Measurements from ENCODE around the gene NUP88. TPM values are rescaled to one million over a fixed set of nuclear protein-coding genes. Genes with fewer than 3 reads are reported as not detected.

NUP88 gene
- total and polyA plus RNA-seq, 2 donors (not counting 3 experiments of a cell fraction or from before 2014, with no cell fraction given) = 52.5 to 95.8 TPM

DNA sequence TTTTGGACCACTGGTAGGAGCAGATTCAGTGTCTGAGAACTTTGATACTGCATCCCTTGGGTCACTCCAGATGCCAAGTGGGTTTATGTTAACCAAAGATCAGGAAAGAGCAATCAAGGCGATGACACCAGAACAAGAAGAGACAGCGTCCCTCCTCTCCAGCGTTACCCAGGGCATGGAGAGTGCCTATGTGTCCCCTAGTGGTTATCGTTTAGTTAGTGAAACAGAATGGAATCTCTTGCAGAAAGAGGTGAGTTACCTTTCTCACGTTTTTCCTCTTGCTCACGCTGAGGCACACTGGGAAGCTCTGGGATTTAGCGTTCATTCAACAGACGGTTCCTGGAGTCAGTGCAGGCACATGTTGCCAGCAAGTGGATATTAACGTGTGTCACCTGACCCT, 58.0 kb downstream of the NUP88 start:
- ChIA-PET CTCF (no interaction called here), POLR2A (no interaction called here)
- H3K4me3 ChIP-seq (replicated peaks in 1 of 3; ENCODE audit: insufficient read depth in 1 of 3, low read depth in 1 of 3, low read length in 3 of 3) = no peak overlapping the region
- no TSS peak for BruUV-seq (replicated peaks)
- no peaks in the 10 kb centered on the region for H3K27me3 ChIP-seq (ENCODE audit: control insufficient read depth in 2 of 2, insufficient read depth in 2 of 2, low read length in 2 of 2)
- no peaks in the 10 kb centered on the region for H3K9me1 ChIP-seq (replicated peaks; ENCODE audit: control insufficient read depth, extremely low read depth, insufficient read depth, low read length)
- no peak overlapping the region for H2AFZ ChIP-seq (ENCODE audit: low read depth, low read length)
- TF ChIP-seq POLR2AphosphoS5 (IDR thresholded peaks at IDR 0.05; ENCODE audit: insufficient read depth, low read depth, low read length) (no peak), MYC (IDR thresholded peaks at IDR 0.05; ENCODE audit: low read depth, low read length) (no peak), MAX (IDR thresholded peaks at IDR 0.05; ENCODE audit: insufficient read depth, insufficient read length) (no peak), POLR2A (IDR thresholded peaks at IDR 0.05; ENCODE audit: low read depth, low read length) (no peak), GATA2 (IDR thresholded peaks at IDR 0.05; ENCODE audit: insufficient read depth, insufficient read length, low read depth, low read length) (no peak), EZH2 (IDR thresholded peaks at IDR 0.05; ENCODE audit: borderline replicate concordance, low read depth, low read length, severe bottlenecking) (no peak), FOS (IDR thresholded peaks at IDR 0.05; ENCODE audit: borderline replicate concordance, insufficient read depth, low read length) (no peak), JUN (IDR thresholded peaks at IDR 0.05; ENCODE audit: borderline replicate concordance, insufficient read depth, insufficient read length, low read depth) (no peak)
- TF ChIP-seq, protein P1, sequence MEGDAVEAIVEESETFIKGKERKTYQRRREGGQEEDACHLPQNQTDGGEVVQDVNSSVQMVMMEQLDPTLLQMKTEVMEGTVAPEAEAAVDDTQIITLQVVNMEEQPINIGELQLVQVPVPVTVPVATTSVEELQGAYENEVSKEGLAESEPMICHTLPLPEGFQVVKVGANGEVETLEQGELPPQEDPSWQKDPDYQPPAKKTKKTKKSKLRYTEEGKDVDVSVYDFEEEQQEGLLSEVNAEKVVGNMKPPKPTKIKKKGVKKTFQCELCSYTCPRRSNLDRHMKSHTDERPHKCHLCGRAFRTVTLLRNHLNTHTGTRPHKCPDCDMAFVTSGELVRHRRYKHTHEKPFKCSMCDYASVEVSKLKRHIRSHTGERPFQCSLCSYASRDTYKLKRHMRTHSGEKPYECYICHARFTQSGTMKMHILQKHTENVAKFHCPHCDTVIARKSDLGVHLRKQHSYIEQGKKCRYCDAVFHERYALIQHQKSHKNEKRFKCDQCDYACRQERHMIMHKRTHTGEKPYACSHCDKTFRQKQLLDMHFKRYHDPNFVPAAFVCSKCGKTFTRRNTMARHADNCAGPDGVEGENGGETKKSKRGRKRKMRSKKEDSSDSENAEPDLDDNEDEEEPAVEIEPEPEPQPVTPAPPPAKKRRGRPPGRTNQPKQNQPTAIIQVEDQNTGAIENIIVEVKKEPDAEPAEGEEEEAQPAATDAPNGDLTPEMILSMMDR (IDR thresholded peaks at IDR 0.05; ENCODE audit: extremely low read depth in 1 of 2, insufficient read depth in 1 of 2, low read depth in 1 of 2, low read length in 2 of 2) = no peak
- H3K4me1 ChIP-seq (ENCODE audit: control insufficient read depth, extremely low read depth, insufficient read depth, low read length) = no peaks in the 10 kb centered on the region
- no peaks in the 10 kb centered on the region for H3K9me3 ChIP-seq (replicated peaks; ENCODE audit: control insufficient read depth, insufficient read depth, low read length)
- no peak overlapping the region for H3K27ac ChIP-seq (ENCODE audit: insufficient read depth, low read depth, low read length)
- peaks cover 15 to 16% of the 10 kb centered on the region in 2 experiments for H3K36me3 ChIP-seq (ENCODE audit: control insufficient read depth in 2 of 2, extremely low read depth in 1 of 2, insufficient read depth in 2 of 2, low read length in 2 of 2)
- no peak overlapping the region for H3K9ac ChIP-seq (replicated peaks; ENCODE audit: extremely low read depth, insufficient read depth, low read length)
- DNase-seq (ENCODE audit: low read depth, low spot score) (no peak), FAIRE-seq (no peak)
- H3K4me2 ChIP-seq (ENCODE audit: insufficient read depth, low read length) = no peak overlapping the region
- H4K20me1 ChIP-seq (replicated peaks; ENCODE audit: control insufficient read depth, extremely low read depth, insufficient read depth, low read length) = no peaks in the 10 kb centered on the region
- dilution Hi-C loops (cut with MboI; ENCODE audit: extremely low pct_ligation_motif_present, low sequenced_read_pairs) (no loop called here), intact Hi-C loops (cut with micrococcal nuclease) (loop anchor here (10.0 kb wide), 1 partner anchor 117 kb away; no protein-coding TSS in a partner anchor)
- H3K79me2 ChIP-seq (ENCODE audit: control insufficient read depth, insufficient read depth, low read length) = peaks cover 2% of the 10 kb centered on the region
